HCT116 (cell line): ENCODE measurements around the gene GARIN5B. TPM values are rescaled to one million over a fixed set of nuclear protein-coding genes. Genes with fewer than 3 reads are reported as not detected.

ENCODE experiments used
- ATAC-seq: fragments of 200-7000 bp; cut with Tn5 transposase; 2 replicates; pipeline ENCODE4 v1.9.1; 2020; ENCODE audit warnings: mild to moderate bottlenecking, moderate library complexity
- BruUV-seq: library from RNA; stranded (reverse); fragments of 400-500 nt; replicated peaks from 2 replicates; lab custom pipeline; 2021; lab: Mats Ljungman, UMichigan
- CTCF ChIA-PET: fragments of 300-600 bp; sonication (Branson Sonifier 250); formaldehyde crosslinking; loops from one replicate; lab custom pipeline; 2021; ENCODE audit warnings: antibody characterized with exemption; lab: Charles Lee
- POLR2A ChIA-PET: fragments of 300-600, 350-600 bp; sonication (Branson Sonifier 250); formaldehyde crosslinking; loops from one replicate; lab custom pipeline; 2021; ENCODE audit warnings: antibody characterized with exemption; lab: Charles Lee
- RAD21 ChIA-PET, 2 experiments: fragments of 300-600 bp; sonication (Branson Sonifier 250); formaldehyde crosslinking; loops; one replicate each; lab custom pipeline; 2023; ENCODE audit warnings: low total read pairs in 2 of 2; ENCODE audit not compliant: uncharacterized antibody in 2 of 2, unreplicated experiment in 2 of 2, low non-redundant PET in 1 of 2; lab: Charles Lee
- DNase-seq: peaks from one replicate; pipeline ENCODE4 v3.0.0-alpha.2; 2010; ENCODE audit warnings: low read depth, low spot score
- H2AFZ ChIP-seq: fragments of 200-600 bp; shearing (Covaris generic), sonication (generic); 2 replicates; pipeline ENCODE4 v1.6.1; 2017; ENCODE audit warnings: low read depth, mixed run types, mixed read lengths, antibody characterized with exemption, low read length; ENCODE audit not compliant: poor library complexity, severe bottlenecking
- H3K27ac ChIP-seq: 2 replicates; pipeline ENCODE4 v1.5.1; 2012; ENCODE audit warnings: low read depth, low read length
- H3K27me3 ChIP-seq: fragments of 200-600 bp; sonication (generic); 2 replicates; pipeline ENCODE4 v1.6.1; 2016; ENCODE audit warnings: mixed run types, low read length, mixed read lengths; ENCODE audit not compliant: insufficient read depth
- H3K36me3 ChIP-seq, 2 experiments: fragments of 200-500 bp in 1 of 2; fragments of 200-600 bp in 1 of 2; sonication (Bioruptor generic) in 1 of 2; sonication (generic) in 1 of 2; 2 replicates each; pipeline versions ENCODE4 v1.5.1 to v1.6.1; 2014 to 2016; ENCODE audit warnings: low read length in 2 of 2, inconsistent platforms in 1 of 2, mixed read lengths in 1 of 2, mixed run types in 1 of 2; ENCODE audit not compliant: insufficient read depth in 2 of 2, control insufficient read depth in 1 of 2
- H3K4me1 ChIP-seq, 2 experiments: fragments of 200-600 bp in 1 of 2; sonication (generic) in 1 of 2; 2 replicates each; pipeline versions ENCODE4 v1.5.1 to v1.6.1; 2012 to 2017; ENCODE audit warnings: low read length in 2 of 2, inconsistent platforms in 1 of 2, mild to moderate bottlenecking in 1 of 2, mixed read lengths in 1 of 2, mixed run types in 1 of 2, moderate library complexity in 1 of 2; ENCODE audit not compliant: insufficient read depth in 2 of 2, control insufficient read depth in 1 of 2
- H3K4me2 ChIP-seq: fragments of 200-600 bp; sonication (generic); 2 replicates; pipeline ENCODE4 v1.6.1; 2017; ENCODE audit warnings: mixed run types, low read length, mixed read lengths
- H3K4me3 ChIP-seq, 2 experiments: fragments of 200-600 bp in 1 of 2; sonication (generic) in 1 of 2; replicated peaks in 1 of 2; 2 replicates each; pipeline ENCODE4 v1.5.1; 2011 to 2016; ENCODE audit warnings: low read length in 2 of 2, control low read depth in 1 of 2, low read depth in 1 of 2, mild to moderate bottlenecking in 1 of 2, mixed read lengths in 1 of 2, mixed run types in 1 of 2
- H3K79me2 ChIP-seq: fragments of 200-600 bp; sonication (generic); 2 replicates; pipeline ENCODE4 v1.6.1; 2017; ENCODE audit warnings: mild to moderate bottlenecking, mixed run types, low read length, moderate library complexity, mixed read lengths; ENCODE audit not compliant: insufficient read depth
- H3K9ac ChIP-seq: fragments of 200-600 bp; sonication (generic); 2 replicates; pipeline ENCODE4 v1.6.1; 2016; ENCODE audit warnings: low read length, mixed read lengths
- H3K9me2 ChIP-seq: fragments of 200-600 bp; sonication (generic), shearing (Covaris generic); 2 replicates; pipeline ENCODE4 v1.6.1; 2017; ENCODE audit warnings: mixed run types, mild to moderate bottlenecking, moderate library complexity; ENCODE audit not compliant: insufficient read depth
- H3K9me3 ChIP-seq, 2 experiments: fragments of 200-500 bp in 1 of 2; fragments of 200-600 bp in 1 of 2; sonication (Bioruptor generic) in 1 of 2; sonication (generic) in 1 of 2; 2 replicates each; pipeline ENCODE4 v1.6.1; 2014 to 2017; ENCODE audit warnings: low read length in 2 of 2, mixed read lengths in 2 of 2, inconsistent platforms in 1 of 2, low read depth in 1 of 2, mild to moderate bottlenecking in 1 of 2, mixed run types in 1 of 2, moderate library complexity in 1 of 2; ENCODE audit not compliant: control insufficient read depth in 1 of 2, insufficient read depth in 1 of 2
- H4K20me1 ChIP-seq: fragments of 200-600 bp; sonication (generic), shearing (Covaris generic); 2 replicates; pipeline ENCODE4 v1.6.1; 2017; ENCODE audit warnings: mixed run types, mild to moderate bottlenecking, moderate library complexity; ENCODE audit not compliant: insufficient read depth
- CBX3 ChIP-seq: IDR thresholded peaks from 2 replicates; pipeline ENCODE4 v1.6.1; 2012; ENCODE audit warnings: low read depth
- CEBPB ChIP-seq: IDR thresholded peaks from 2 replicates; pipeline ENCODE4 v1.6.1; 2012; ENCODE audit warnings: low read depth
- EGR1 ChIP-seq: IDR thresholded peaks from 2 replicates; pipeline ENCODE4 v1.6.1; 2012; ENCODE audit warnings: low read depth
- EZH2 ChIP-seq: fragments of 200-600 bp; sonication (generic); IDR thresholded peaks from 2 replicates; pipeline ENCODE4 v1.6.1; 2017; ENCODE audit warnings: antibody characterized with exemption, mixed run types
- EZH2phosphoT487 ChIP-seq: fragments of 200-600 bp; IDR thresholded peaks from 2 replicates; pipeline ENCODE4 v1.6.1; 2018; ENCODE audit warnings: antibody characterized with exemption, borderline replicate concordance
- JUND ChIP-seq: IDR thresholded peaks from 2 replicates; pipeline ENCODE4 v1.6.1; 2012
- POLR2A ChIP-seq: IDR thresholded peaks from 2 replicates; pipeline ENCODE4 v1.7.0; 2011; ENCODE audit warnings: borderline replicate concordance; ENCODE audit not compliant: insufficient read depth, insufficient read length; ENCODE audit errors: extremely low read depth
- POLR2AphosphoS5 ChIP-seq: IDR thresholded peaks from 2 replicates; pipeline ENCODE4 v1.6.1; 2011; ENCODE audit warnings: mild to moderate bottlenecking, low read depth, low read length, moderate library complexity
- RAD21 ChIP-seq: IDR thresholded peaks from 2 replicates; pipeline ENCODE4 v1.6.1; 2012; ENCODE audit warnings: low read depth, mild to moderate bottlenecking
- SIN3A ChIP-seq: IDR thresholded peaks from 2 replicates; pipeline ENCODE4 v1.6.1; 2012; ENCODE audit warnings: low read depth
- SP1 ChIP-seq: IDR thresholded peaks from 2 replicates; pipeline ENCODE4 v1.6.1; 2012; ENCODE audit warnings: low read depth
- TCF7L2 ChIP-seq: IDR thresholded peaks from 2 replicates; pipeline ENCODE4 v1.7.0; 2011; ENCODE audit warnings: borderline replicate concordance, inconsistent platforms; ENCODE audit not compliant: insufficient read depth, insufficient read length; ENCODE audit errors: extremely low read depth
- YY1 ChIP-seq: IDR thresholded peaks from 2 replicates; pipeline ENCODE4 v1.6.1; 2011; ENCODE audit warnings: low read length, low read depth, moderate library complexity, mild to moderate bottlenecking; ENCODE audit not compliant: insufficient replicate concordance; ENCODE audit errors: extremely low read depth
- ZNF274 ChIP-seq: fragments of 200-500 bp; sonication (Bioruptor generic); IDR thresholded peaks from 2 replicates; pipeline ENCODE4 v1.6.1; 2014; ENCODE audit warnings: mild to moderate bottlenecking, low read depth, low read length, inconsistent platforms
- intact Hi-C: fragments of 100-400 bp; cut with micrococcal nuclease; formaldehyde crosslinking; loops from 2 replicates; pipeline ENCODE4 v1.10.0; 2022
- total RNA-seq: library from RNA; stranded (reverse); gene quantifications from one replicate; pipeline ENCODE4 v1.2.1, GENCODE V29; 2021; ENCODE audit not compliant: unreplicated experiment
- TF ChIP-seq, protein P1 (sequence below): IDR thresholded peaks from 2 replicates; pipeline ENCODE4 v1.6.1; 2012
- TF ChIP-seq, protein P2 (sequence below): IDR thresholded peaks from 2 replicates; pipeline ENCODE4 v1.6.1; 2012
- TF ChIP-seq, protein P3 (sequence below): IDR thresholded peaks from 2 replicates; pipeline ENCODE4 v1.6.1; 2012; ENCODE audit warnings: low read depth

The GARIN5B gene
- total RNA-seq, 1 experiment from 2014 or later: not detected

DNA sequence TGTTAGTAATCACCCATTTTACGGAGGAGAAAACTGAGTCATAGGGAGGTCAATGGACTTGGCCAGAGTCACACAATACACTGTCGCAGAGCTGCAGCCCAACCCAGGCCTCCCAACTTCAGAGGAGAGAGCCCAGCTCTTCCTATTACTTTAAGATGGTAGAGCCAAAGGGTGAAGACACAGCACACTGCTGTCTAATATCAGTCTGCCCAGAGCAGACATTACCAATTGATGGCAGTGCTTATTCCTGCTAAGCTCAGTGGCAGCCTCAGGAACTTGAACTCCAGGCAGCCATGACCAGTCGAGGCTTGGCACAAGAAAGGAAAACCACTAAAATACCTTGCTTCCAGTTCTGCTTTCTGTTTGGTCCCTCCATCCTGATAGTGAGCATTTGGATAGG is 56.3 kb downstream of the GARIN5B start:
- CTCF ChIA-PET: no interaction called here
- Histone ChIP-seq H3K4me2 (no peak overlapping the region), H3K36me3 (peaks cover 13 to 19% of the 10 kb centered on the region in 2 experiments; a peak in 3 of 4 replicates), H3K9me3 (no peaks in the 10 kb centered on the region), H3K9ac (no peak overlapping the region), H3K79me2 (no peaks in the 10 kb centered on the region), H3K27ac (no peak overlapping the region), H4K20me1 (no peaks in the 10 kb centered on the region), H3K4me3 (no peak overlapping the region), H3K9me2 (no peaks in the 10 kb centered on the region), H2AFZ (no peak overlapping the region), H3K4me1 (peaks cover 0 to 4% of the 10 kb centered on the region in 2 experiments; a peak in 1 of 4 replicates), H3K27me3 (no peaks in the 10 kb centered on the region)
- DNase-seq (no peak), ATAC-seq (no peak)
- RAD21 ChIA-PET: no interaction called here
- TF ChIP-seq EZH2: no peak
- TF ChIP-seq, protein P1, sequence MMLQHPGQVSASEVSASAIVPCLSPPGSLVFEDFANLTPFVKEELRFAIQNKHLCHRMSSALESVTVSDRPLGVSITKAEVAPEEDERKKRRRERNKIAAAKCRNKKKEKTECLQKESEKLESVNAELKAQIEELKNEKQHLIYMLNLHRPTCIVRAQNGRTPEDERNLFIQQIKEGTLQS: no peak
- TF ChIP-seq, protein P2, sequence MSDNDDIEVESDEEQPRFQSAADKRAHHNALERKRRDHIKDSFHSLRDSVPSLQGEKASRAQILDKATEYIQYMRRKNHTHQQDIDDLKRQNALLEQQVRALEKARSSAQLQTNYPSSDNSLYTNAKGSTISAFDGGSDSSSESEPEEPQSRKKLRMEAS: no peak
- no peak for TF ChIP-seq CBX3
- no peak for TF ChIP-seq SP1
- TF ChIP-seq EZH2phosphoT487: no peak
- no peak for TF ChIP-seq POLR2AphosphoS5
- TF ChIP-seq JUND: no peak
- no peak for TF ChIP-seq RAD21
- TF ChIP-seq SIN3A: no peak
- TF ChIP-seq POLR2A: no peak
- TF ChIP-seq TCF7L2: no peak
- no peak for TF ChIP-seq ZNF274
- no peak for TF ChIP-seq EGR1
- TF ChIP-seq, protein P3, sequence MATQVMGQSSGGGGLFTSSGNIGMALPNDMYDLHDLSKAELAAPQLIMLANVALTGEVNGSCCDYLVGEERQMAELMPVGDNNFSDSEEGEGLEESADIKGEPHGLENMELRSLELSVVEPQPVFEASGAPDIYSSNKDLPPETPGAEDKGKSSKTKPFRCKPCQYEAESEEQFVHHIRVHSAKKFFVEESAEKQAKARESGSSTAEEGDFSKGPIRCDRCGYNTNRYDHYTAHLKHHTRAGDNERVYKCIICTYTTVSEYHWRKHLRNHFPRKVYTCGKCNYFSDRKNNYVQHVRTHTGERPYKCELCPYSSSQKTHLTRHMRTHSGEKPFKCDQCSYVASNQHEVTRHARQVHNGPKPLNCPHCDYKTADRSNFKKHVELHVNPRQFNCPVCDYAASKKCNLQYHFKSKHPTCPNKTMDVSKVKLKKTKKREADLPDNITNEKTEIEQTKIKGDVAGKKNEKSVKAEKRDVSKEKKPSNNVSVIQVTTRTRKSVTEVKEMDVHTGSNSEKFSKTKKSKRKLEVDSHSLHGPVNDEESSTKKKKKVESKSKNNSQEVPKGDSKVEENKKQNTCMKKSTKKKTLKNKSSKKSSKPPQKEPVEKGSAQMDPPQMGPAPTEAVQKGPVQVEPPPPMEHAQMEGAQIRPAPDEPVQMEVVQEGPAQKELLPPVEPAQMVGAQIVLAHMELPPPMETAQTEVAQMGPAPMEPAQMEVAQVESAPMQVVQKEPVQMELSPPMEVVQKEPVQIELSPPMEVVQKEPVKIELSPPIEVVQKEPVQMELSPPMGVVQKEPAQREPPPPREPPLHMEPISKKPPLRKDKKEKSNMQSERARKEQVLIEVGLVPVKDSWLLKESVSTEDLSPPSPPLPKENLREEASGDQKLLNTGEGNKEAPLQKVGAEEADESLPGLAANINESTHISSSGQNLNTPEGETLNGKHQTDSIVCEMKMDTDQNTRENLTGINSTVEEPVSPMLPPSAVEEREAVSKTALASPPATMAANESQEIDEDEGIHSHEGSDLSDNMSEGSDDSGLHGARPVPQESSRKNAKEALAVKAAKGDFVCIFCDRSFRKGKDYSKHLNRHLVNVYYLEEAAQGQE: no peak
- TF ChIP-seq CEBPB: no peak
- TF ChIP-seq YY1: no peak
- no TSS peak for BruUV-seq
- intact Hi-C loops: no loop called here
- POLR2A ChIA-PET: no interaction called here
